GM12878 (cell line): Measurements from ENCODE around the gene UQCRFS1. TPM values are rescaled to one million over a fixed set of nuclear protein-coding genes. Genes with fewer than 3 reads are reported as not detected.

ENCODE experiments used
- ATAC-seq: fragments of 200-7000 bp; cut with Tn5 transposase; 3 replicates; pipeline ENCODE4 v1.9.1; 2020; ENCODE audit warnings: mild to moderate bottlenecking, moderate library complexity
- BruUV-seq: library from RNA; stranded (reverse); fragments of 400-500 nt; replicated peaks from 2 replicates; lab custom pipeline; 2021; lab: Mats Ljungman, UMichigan
- CTCF ChIA-PET: fragments of 300-600 bp; sonication (Branson Sonifier 250); formaldehyde crosslinking; extraction: SDS; loops from one replicate; lab custom pipeline; 2021; ENCODE audit warnings: inconsistent platforms; lab: Yijun Ruan, JAX
- POLR2A ChIA-PET: fragments of 350-600 bp; formaldehyde crosslinking; extraction: SDS; loops from one replicate; lab custom pipeline; 2021; ENCODE audit warnings: inconsistent platforms; lab: Charles Lee
- RAD21 ChIA-PET: fragments of 300-600 bp; sonication (Branson Sonifier 250); formaldehyde crosslinking; loops from one replicate; lab custom pipeline; 2023; ENCODE audit warnings: antibody characterized with exemption; ENCODE audit not compliant: unreplicated experiment; lab: Charles Lee
- SMC1A ChIA-PET: fragments of 300-600 bp; sonication (Branson Sonifier 250); formaldehyde crosslinking; loops from one replicate; lab custom pipeline; 2023; ENCODE audit not compliant: unreplicated experiment, uncharacterized antibody; lab: Charles Lee
- DNase-seq: peaks from one replicate; pipeline ENCODE4 v3.0.0-alpha.2; 2011; ENCODE audit warnings: low read depth, low spot score
- FAIRE-seq: peaks from 3 replicates; lab custom pipeline; 2011; peaks lifted over from hg19 to GRCh38; lab: Jason Lieb, UNC
- H2AFZ ChIP-seq: 2 replicates; pipeline ENCODE4 v1.6.0; 2011; ENCODE audit warnings: low read depth, low read length, control low read depth; ENCODE audit not compliant: control insufficient read depth
- H3K27ac ChIP-seq: 2 replicates; pipeline ENCODE4 v1.5.1; 2011; ENCODE audit warnings: control low read depth; ENCODE audit not compliant: control insufficient read depth, insufficient read depth
- H3K27me3 ChIP-seq, 2 experiments: replicated peaks in 1 of 2; 2 replicates each; pipeline versions ENCODE4 v1.6.0 to v1.6.1; 2011; ENCODE audit warnings: low read length in 1 of 2; ENCODE audit not compliant: control insufficient read depth in 2 of 2, insufficient read depth in 2 of 2
- H3K36me3 ChIP-seq, 2 experiments: 2 replicates each; pipeline ENCODE4 v1.5.1; 2011; ENCODE audit warnings: low read length in 1 of 2; ENCODE audit not compliant: control insufficient read depth in 2 of 2, insufficient read depth in 2 of 2
- H3K4me1 ChIP-seq: 2 replicates; pipeline ENCODE4 v1.6.1; 2011; ENCODE audit warnings: mild to moderate bottlenecking, low read length, moderate library complexity, mixed read lengths; ENCODE audit not compliant: control insufficient read depth, insufficient read depth
- H3K4me2 ChIP-seq: 2 replicates; pipeline ENCODE4 v1.6.0; 2011; ENCODE audit warnings: control low read depth; ENCODE audit not compliant: control insufficient read depth, insufficient read depth
- H3K4me3 ChIP-seq: fragments of 200-600 bp; sonication (generic); 2 replicates; pipeline ENCODE4 v1.5.1; 2016
- H3K79me2 ChIP-seq: 2 replicates; pipeline ENCODE4 v1.6.0; 2011; ENCODE audit warnings: low read length; ENCODE audit not compliant: control insufficient read depth, insufficient read depth
- H3K9ac ChIP-seq: 2 replicates; pipeline ENCODE4 v1.8.0; 2011; ENCODE audit warnings: low read length, control low read depth, mixed read lengths; ENCODE audit not compliant: control insufficient read depth, insufficient read depth
- H3K9me3 ChIP-seq: replicated peaks from 3 replicates; pipeline ENCODE4 v1.5.1; 2011; ENCODE audit warnings: mild to moderate bottlenecking, low read length; ENCODE audit not compliant: control insufficient read depth, insufficient read depth
- H4K20me1 ChIP-seq: 2 replicates; pipeline ENCODE4 v1.6.0; 2011; ENCODE audit not compliant: control insufficient read depth, insufficient read depth
- GATAD2B ChIP-seq: fragments of 450-650 bp; conservative IDR thresholded peaks from 2 replicates; pipeline ENCODE4 v1.6.1; 2017; ENCODE audit warnings: low read depth, mild to moderate bottlenecking, moderate library complexity
- HDAC2 ChIP-seq: fragments of 200-600 bp; sonication (generic); IDR thresholded peaks from 2 replicates; pipeline ENCODE4 v1.6.1; 2017
- NFYA ChIP-seq: IDR thresholded peaks from 2 replicates; pipeline ENCODE4 v1.6.1; 2011; ENCODE audit warnings: low read depth, mild to moderate bottlenecking, low read length, improper control_type of control experiment, borderline replicate concordance
- TARDBP ChIP-seq: IDR thresholded peaks from 2 replicates; pipeline ENCODE4 v1.6.1; 2016; ENCODE audit warnings: borderline replicate concordance
- YBX1 ChIP-seq: fragments of 450-650 bp; IDR thresholded peaks from 2 replicates; pipeline ENCODE4 v1.6.1; 2016; ENCODE audit warnings: antibody characterized with exemption
- WGBS: methylation state at CpG from one replicate; pipeline ENCODE4 v1.1.6; 2016; ENCODE audit warnings: low lambda C conversion rate; ENCODE audit not compliant: insufficient replicate concordance, insufficient coverage; ENCODE audit errors: missing lambda C conversion rate; 5-methylcytosine and 5-hydroxymethylcytosine counted together
- in situ Hi-C: fragments of 300-500 bp; cut with MboI; formaldehyde crosslinking; loops from 9 replicates; pipeline ENCODE4 v1.14.3; 2018; ENCODE audit warnings: mixed read lengths
- intact Hi-C: fragments of 100-400 bp; cut with micrococcal nuclease; formaldehyde crosslinking; loops from one replicate; pipeline ENCODE4 v1.14.2; 2022; ENCODE audit not compliant: unreplicated experiment
- polyA plus RNA-seq, 11 experiments: library from polyadenylated mRNA; depleted of rRNA in 4 of 11; unstranded in 6 of 11; stranded (reverse) in 5 of 11; fragments of >200 nt; fragmentation: Nextera tagmentation in 4 of 11; fragmentation: Illumina TruSeq in 1 of 11; extraction: Ambion mirVana in 4 of 11; extraction: Trizol in 1 of 11; gene quantifications; 1 replicate in 1 of 11; 2 replicates in 10 of 11; pipeline versions ENCODE4 v1.2.1 to v1.2.3, GENCODE V29; 2011 to 2016; ENCODE audit warnings: inconsistent platforms in 2 of 11, missing spikeins in 2 of 11, low read depth in 1 of 11
- total RNA-seq, 4 experiments: library from RNA; depleted of rRNA in 3 of 4; stranded (reverse); fragments of >200 nt in 3 of 4; fragmentation: Illumina TruSeq in 1 of 4; extraction: Trizol in 1 of 4; gene quantifications; 2 replicates each; pipeline versions ENCODE4 v1.2.1 to v1.2.3, GENCODE V29; 2013 to 2021

The UQCRFS1 gene
- total and polyA plus RNA-seq, 10 of the 15 experiments (the other 5 are each of a cell fraction or from before 2014, with no cell fraction given) = 9.3 to 125 (median 67.9) TPM

DNA sequence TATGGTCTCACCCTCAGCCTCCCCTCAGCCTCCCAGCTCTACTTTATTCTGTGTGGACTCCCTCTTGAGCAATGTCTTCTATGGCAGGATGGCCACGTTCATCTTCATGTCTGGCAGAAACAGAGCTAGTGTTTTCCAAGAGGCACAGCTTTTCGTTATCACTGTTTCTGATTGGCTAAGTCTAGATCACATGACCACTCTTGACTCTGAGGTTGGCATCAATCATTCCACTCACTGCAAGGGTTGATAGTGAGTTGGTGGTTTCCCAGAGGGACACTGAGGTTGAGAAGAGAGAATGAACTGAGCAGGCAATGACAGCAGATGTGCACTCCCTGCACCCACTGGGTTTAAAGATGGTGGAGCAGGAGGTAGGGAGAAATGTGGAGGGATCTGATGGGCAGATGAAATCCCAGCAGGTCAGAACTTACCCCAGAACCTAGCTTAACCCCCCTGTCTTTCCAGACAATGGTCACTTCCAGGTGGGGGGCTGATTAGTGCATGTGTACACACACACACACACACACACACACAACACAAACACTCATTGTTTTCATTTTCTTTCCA is 26.3 kb upstream of the UQCRFS1 start:
- BruUV-seq = no TSS peak
- Histone ChIP-seq H3K4me1 (no peaks in the 10 kb centered on the region), H3K4me3 (no peak overlapping the region), H4K20me1 (no peaks in the 10 kb centered on the region), H3K27me3 (no peaks in the 10 kb centered on the region), H3K79me2 (no peaks in the 10 kb centered on the region), H3K36me3 (no peaks in the 10 kb centered on the region), H3K4me2 (no peak overlapping the region), H2AFZ (no peak overlapping the region), H3K27ac (no peak overlapping the region), H3K9ac (no peak overlapping the region), H3K9me3 (no peaks in the 10 kb centered on the region; the same call in 2 of the 3 replicates)
- ChIA-PET POLR2A (no interaction called here), SMC1A (no interaction called here), RAD21 (no interaction called here), CTCF (interaction anchor here (0.8 to 1.6 kb wide), 2 partner anchors 20 to 24 kb away, joined by 3 read pairs; no protein-coding TSS in a partner anchor)
- no peak for DNase-seq
- no peak for ATAC-seq
- in situ Hi-C loops = no loop called here
- intact Hi-C loops = no loop called here
- 4% methylated on average over 2 of the region's 2 CpGs for WGBS
- no peak for FAIRE-seq
- no peak for TF ChIP-seq NFYA

DNA sequence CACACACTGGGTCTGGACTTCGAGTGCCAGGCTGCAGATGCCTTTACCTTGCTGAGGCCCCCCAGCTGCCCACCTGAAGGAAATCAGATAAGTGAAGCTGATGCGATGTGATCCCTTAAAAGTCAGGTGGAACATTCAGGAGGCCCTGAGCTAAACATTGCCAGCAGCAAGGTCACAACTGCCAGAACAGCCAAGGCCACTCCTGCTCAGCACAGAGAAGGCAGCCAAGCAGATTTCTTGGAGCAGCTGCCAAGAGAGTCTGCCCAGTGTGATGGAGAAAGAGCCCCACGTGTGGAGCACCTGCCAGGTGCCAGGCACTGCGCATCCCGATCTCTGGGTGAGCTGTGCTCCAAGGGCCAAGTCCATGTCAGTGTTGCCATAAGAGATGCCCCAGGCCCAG is 20.6 kb upstream of the UQCRFS1 start:
- BruUV-seq = no TSS peak
- ATAC-seq (no peak), DNase-seq (no peak), FAIRE-seq (no peak)
- no peak overlapping the region for H2AFZ ChIP-seq
- 25% methylated on average over 5 of the region's 5 CpGs for WGBS
- ChIA-PET RAD21 (no interaction called here), POLR2A (no interaction called here), CTCF (no interaction called here), SMC1A (no interaction called here)
- no peaks in the 10 kb centered on the region for H3K79me2 ChIP-seq
- intact Hi-C loops = no loop called here
- H3K27me3 ChIP-seq = no peaks in the 10 kb centered on the region
- in situ Hi-C loops = no loop called here
- no peak overlapping the region for H3K4me3 ChIP-seq
- H3K36me3 ChIP-seq = no peaks in the 10 kb centered on the region
- H3K27ac ChIP-seq = no peak overlapping the region
- H4K20me1 ChIP-seq = no peaks in the 10 kb centered on the region
- TF ChIP-seq HDAC2 (no peak), TARDBP (no peak), GATAD2B (no peak), YBX1 (no peak)
- H3K4me2 ChIP-seq = no peak overlapping the region
- H3K4me1 ChIP-seq = no peaks in the 10 kb centered on the region
- H3K9ac ChIP-seq = no peak overlapping the region
- no peaks in the 10 kb centered on the region; the same call in 2 of the 3 replicates for H3K9me3 ChIP-seq
